KMS-11 (cell line): ENCODE data around the gene CLDN14.
"Not testable (repeated sequence)": the region's sequence is repeated elsewhere in the genome, so short reads cannot be mapped to it uniquely, and the experiment has no call there.

Experiments
- H2AFZ ChIP-seq: fragments of 200-600 bp; sonication (generic); 2 replicates; pipeline ENCODE4 v1.6.1; 2016; ENCODE audit warnings: antibody characterized with exemption, mixed run types, low read depth
- H3K27ac ChIP-seq: fragments of 200-600 bp; sonication (generic); 2 replicates; pipeline ENCODE4 v1.6.1; 2016; ENCODE audit warnings: mild to moderate bottlenecking, mixed run types
- H3K27me3 ChIP-seq: fragments of 200-600 bp; sonication (generic); 2 replicates; pipeline ENCODE4 v1.6.1; 2017; ENCODE audit warnings: mild to moderate bottlenecking, low read depth, mixed run types, moderate library complexity; ENCODE audit not compliant: insufficient read depth
- H3K36me3 ChIP-seq: fragments of 200-600 bp; sonication (generic); 2 replicates; pipeline ENCODE4 v1.6.1; 2017; ENCODE audit warnings: mild to moderate bottlenecking, mixed run types; ENCODE audit not compliant: insufficient read depth
- H3K4me1 ChIP-seq: fragments of 200-600 bp; sonication (generic); 2 replicates; pipeline ENCODE4 v1.6.1; 2016; ENCODE audit warnings: mild to moderate bottlenecking, low read depth, mixed run types; ENCODE audit not compliant: poor library complexity, severe bottlenecking
- H3K4me2 ChIP-seq: fragments of 200-600 bp; sonication (generic); 2 replicates; pipeline ENCODE4 v1.7.0; 2016; ENCODE audit warnings: mild to moderate bottlenecking, mixed run types
- H3K4me3 ChIP-seq: fragments of 200-600 bp; sonication (generic); IDR thresholded peaks from 2 replicates; pipeline ENCODE4 v1.6.1; 2017; ENCODE audit warnings: low read depth, low read length, mixed read lengths; ENCODE audit not compliant: insufficient read depth
- H3K79me2 ChIP-seq: fragments of 200-600 bp; sonication (generic); 2 replicates; pipeline ENCODE4 v1.6.1; 2016; ENCODE audit warnings: low read depth, mixed run types; ENCODE audit not compliant: insufficient read depth
- H3K9ac ChIP-seq: fragments of 200-600 bp; sonication (generic); 2 replicates; pipeline ENCODE4 v1.6.1; 2016; ENCODE audit warnings: mild to moderate bottlenecking, mixed run types
- H4K20me1 ChIP-seq: fragments of 200-600 bp; sonication (generic); 2 replicates; pipeline ENCODE4 v1.6.1; 2016; ENCODE audit warnings: mild to moderate bottlenecking, mixed run types; ENCODE audit not compliant: insufficient read depth
- CTCF ChIP-seq: fragments of 200-600 bp; sonication (generic); conservative IDR thresholded peaks from 2 replicates; pipeline ENCODE4 v1.6.1; 2017; ENCODE audit warnings: low read depth, mild to moderate bottlenecking, antibody characterized with exemption, low read length, moderate library complexity, mixed read lengths

The CLDN14 gene

GRCh38 chr21:36477001-36477400 is 2.9 kb downstream of the CLDN14 start:
- H3K4me3 ChIP-seq: no peak overlapping the region
- H3K4me2 ChIP-seq: no peak overlapping the region
- no peaks in the 10 kb centered on the region for H3K36me3 ChIP-seq
- H3K9ac ChIP-seq: no peak overlapping the region
- TF ChIP-seq CTCF: no peak
- H3K79me2 ChIP-seq: no peaks in the 10 kb centered on the region
- H3K27me3 ChIP-seq: no peaks in the 10 kb centered on the region
- no peak overlapping the region for H3K27ac ChIP-seq
- no peak overlapping the region for H2AFZ ChIP-seq
- no peaks in the 10 kb centered on the region for H3K4me1 ChIP-seq
- no peaks in the 10 kb centered on the region for H4K20me1 ChIP-seq

- not testable (repeated sequence) for H3K79me2 ChIP-seq, H3K27ac ChIP-seq, H3K9ac ChIP-seq, H3K27me3 ChIP-seq, H4K20me1 ChIP-seq, H3K4me3 ChIP-seq, H3K4me2 ChIP-seq, H3K4me1 ChIP-seq, H2AFZ ChIP-seq, H3K36me3 ChIP-seq
Observed at GRCh38 chr21:36476541-36476940, 3.4 kb downstream of the CLDN14 start.

- H2AFZ ChIP-seq: no peak overlapping the region
- TF ChIP-seq CTCF: no peak
Observed at GRCh38 chr21:36474591-36474990, 5.3 kb downstream of the CLDN14 start.

GRCh38 chr21:36473203-36473602 is 6.7 kb downstream of the CLDN14 start:
- Histone ChIP-seq H3K27ac (no peak overlapping the region), H3K9ac (no peak overlapping the region), H2AFZ (no peak overlapping the region), H3K79me2 (no peaks in the 10 kb centered on the region), H3K4me2 (no peak overlapping the region), H3K36me3 (no peaks in the 10 kb centered on the region), H3K27me3 (no peaks in the 10 kb centered on the region), H3K4me1 (no peaks in the 10 kb centered on the region), H3K4me3 (no peak overlapping the region), H4K20me1 (no peaks in the 10 kb centered on the region)
- no peak for TF ChIP-seq CTCF

More at GRCh38 chr21:36474591-36474990, 5.3 kb downstream of the CLDN14 start:
- Histone ChIP-seq H3K9ac (no peak overlapping the region), H3K4me1 (no peaks in the 10 kb centered on the region), H3K36me3 (no peaks in the 10 kb centered on the region), H3K4me2 (no peak overlapping the region), H3K27ac (no peak overlapping the region), H3K27me3 (no peaks in the 10 kb centered on the region), H3K79me2 (no peaks in the 10 kb centered on the region), H3K4me3 (no peak overlapping the region), H4K20me1 (no peaks in the 10 kb centered on the region)

- no peak overlapping the region for H3K27ac ChIP-seq
- H3K9ac ChIP-seq: no peak overlapping the region
- H2AFZ ChIP-seq: no peak overlapping the region
- H3K4me2 ChIP-seq: no peak overlapping the region
- no peaks in the 10 kb centered on the region for H3K4me1 ChIP-seq
- no peaks in the 10 kb centered on the region for H3K36me3 ChIP-seq
- H4K20me1 ChIP-seq: no peaks in the 10 kb centered on the region
- TF ChIP-seq CTCF: no peak
- H3K27me3 ChIP-seq: no peaks in the 10 kb centered on the region
- no peaks in the 10 kb centered on the region for H3K79me2 ChIP-seq
- no peak overlapping the region for H3K4me3 ChIP-seq
Observed at GRCh38 chr21:36472377-36472776, 7.5 kb downstream of the CLDN14 start.
